Upper lobe of left lung (tissue), 6 donors: ENCODE data around the gene TAF3. TPM values are rescaled to one million over a fixed set of nuclear protein-coding genes. Genes with fewer than 3 reads are reported as not detected.

Source experiments
- ATAC-seq, 2 donors: fragments of 200-7000 bp; cut with Tn5 transposase; one replicate each; pipeline ENCODE4 v1.9.1; 2022; ENCODE audit warnings: mild to moderate bottlenecking in 2 of 2, moderate library complexity in 2 of 2; ENCODE audit not compliant: low FRiP score in 2 of 2
- DNase-seq, 2 donors: peaks; one replicate each; pipeline ENCODE4 v3.0.0-alpha.2; 2019 to 2020
- H3K27ac ChIP-seq, 4 donors: fragments of 200-600 bp; sonication (generic); one replicate each; pipeline ENCODE4 v1.5.1; 2016 to 2019
- H3K27me3 ChIP-seq, 4 donors: fragments of 200-600 bp; sonication (generic); one replicate each; pipeline ENCODE4 v1.5.1; 2017 to 2019
- H3K36me3 ChIP-seq, 4 donors: fragments of 200-600 bp; sonication (generic); one replicate each; pipeline ENCODE4 v1.5.1; 2016 to 2019
- H3K4me1 ChIP-seq, 4 donors: fragments of 200-600 bp; sonication (generic); one replicate each; pipeline ENCODE4 v1.5.1; 2018 to 2019
- H3K4me3 ChIP-seq, 4 donors: fragments of 200-600 bp; sonication (generic); one replicate each; pipeline ENCODE4 v1.5.1; 2017 to 2019; ENCODE audit warnings: mild to moderate bottlenecking in 2 of 4, moderate library complexity in 1 of 4
- H3K9me3 ChIP-seq, 4 donors: fragments of 200-600 bp; sonication (generic); one replicate each; pipeline ENCODE4 v1.5.1; 2018 to 2019
- CTCF ChIP-seq, 6 experiments: fragments of 450-650 bp in 4 of 6; fragments of 200-600 bp in 2 of 6; sonication (generic) in 2 of 6; IDR thresholded peaks; one replicate each; pipeline ENCODE4 v1.5.1; 2016 to 2019; ENCODE audit warnings: antibody characterized with exemption in 6 of 6
- EP300 ChIP-seq, 4 donors: sonication (generic); formaldehyde crosslinking; IDR thresholded peaks; one replicate each; pipeline ENCODE4 v1.5.1; 2017; ENCODE audit warnings: antibody characterized with exemption in 4 of 4, control low read depth in 2 of 4
- POLR2A ChIP-seq, 4 donors: fragments of 450-650 bp; IDR thresholded peaks; one replicate each; pipeline ENCODE4 v1.5.1; 2016 to 2017; ENCODE audit warnings: antibody characterized with exemption in 4 of 4, mild to moderate bottlenecking in 2 of 4
- POLR2AphosphoS5 ChIP-seq, 2 donors: sonication (generic); formaldehyde crosslinking; IDR thresholded peaks; one replicate each; pipeline ENCODE4 v1.5.1; 2017; ENCODE audit warnings: antibody characterized with exemption in 2 of 2
- WGBS, 2 donors: methylation state at CpG; one replicate each; pipeline ENCODE4 v1.1.5; 2017 to 2018; 5-methylcytosine and 5-hydroxymethylcytosine counted together
- total RNA-seq, 6 donors: library from RNA; depleted of rRNA in 4 of 6; stranded (reverse); fragments of >200 nt in 4 of 6; gene quantifications; one replicate each; pipeline versions ENCODE4 v1.1.0 to v1.2.1, GENCODE V29; 2016 to 2021
- donor health status: DM: no; HTN: no; CAD: no; lungs with moderate emphysema.
- donor health status: DM: no; HTN: yes; CAD: no; lungs with severe emphysema.

Gene TAF3
- total RNA-seq, 6 donors from 2014 or later, result 6.8 to 16.8 (median 10.1) TPM

GRCh38 chr10:8036506-8037198 lies 218.3 kb downstream of the TAF3 start:
- DNase-seq (peak in 1 of 2 donors; percentile 54), ATAC-seq (no peak)
- Histone ChIP-seq H3K27ac (no peak overlapping the region), H3K4me1 (peaks cover 16 to 35% (median 18%) of the 10 kb centered on the region in 4 donors), H3K9me3 (no peaks in the 10 kb centered on the region), H3K27me3 (peaks cover 3 to 82% (median 38%) of the 10 kb centered on the region in 4 donors), H3K36me3 (no peaks in the 10 kb centered on the region), H3K4me3 (peak overlapping the region in 1 of 4 donors; percentile 6)
- TF ChIP-seq POLR2AphosphoS5 (IDR thresholded peaks at IDR 0.05) (no peak), POLR2A (IDR thresholded peaks at IDR 0.05) (no peak), EP300 (IDR thresholded peaks at IDR 0.05) (no peak), CTCF (IDR thresholded peaks at IDR 0.05) (no peak)
- 11 to 13% methylated on average over 13 to 18 of the region's 18 CpGs for WGBS, 2 donors

GRCh38 chr10:8037199-8037801 lies 219.0 kb downstream of the TAF3 start:
- Histone ChIP-seq H3K27ac (no peak overlapping the region), H3K4me1 (peaks cover 16 to 35% (median 18%) of the 10 kb centered on the region in 4 donors), H3K9me3 (no peaks in the 10 kb centered on the region), H3K36me3 (no peaks in the 10 kb centered on the region), H3K4me3 (no peak overlapping the region), H3K27me3 (peaks cover 6 to 89% (median 40%) of the 10 kb centered on the region in 4 donors)
- 9 to 11% methylated on average over 32 of the region's 32 CpGs for WGBS, 2 donors
- peak in 1 of 2 donors; percentile 71 for DNase-seq
- TF ChIP-seq EP300 (IDR thresholded peaks at IDR 0.05) (no peak), CTCF (IDR thresholded peaks at IDR 0.05) (no peak), POLR2AphosphoS5 (IDR thresholded peaks at IDR 0.05) (no peak), POLR2A (IDR thresholded peaks at IDR 0.05) (no peak)
- ATAC-seq, result no peak

GRCh38 chr10:8037941-8038894 lies 219.9 kb downstream of the TAF3 start:
- 10 to 12% methylated on average over 22 of the region's 22 CpGs for WGBS, 2 donors

More at GRCh38 chr10:8037941-8038894, 219.9 kb downstream of the TAF3 start:
- no peak overlapping the region for H3K4me3 ChIP-seq
- DNase-seq (no peak), ATAC-seq (no peak)
- H3K36me3 ChIP-seq, result no peaks in the 10 kb centered on the region
- no peak overlapping the region for H3K27ac ChIP-seq
- peaks cover 6 to 95% (median 43%) of the 10 kb centered on the region in 4 donors for H3K27me3 ChIP-seq
- no peaks in the 10 kb centered on the region for H3K9me3 ChIP-seq
- peaks cover 18 to 42% (median 21%) of the 10 kb centered on the region in 4 donors for H3K4me1 ChIP-seq
- no peak for TF ChIP-seq CTCF (IDR thresholded peaks at IDR 0.05)
- no peak for TF ChIP-seq POLR2A (IDR thresholded peaks at IDR 0.05)
- no peak for TF ChIP-seq EP300 (IDR thresholded peaks at IDR 0.05)
- no peak for TF ChIP-seq POLR2AphosphoS5 (IDR thresholded peaks at IDR 0.05)
